HG02884 (cell line): ENCODE data around the gene PKP4.

ENCODE experiments used
- ATAC-seq: cut with Tn5 transposase; IDR thresholded peaks from one replicate; pipeline ENCODE4 v1.9.1; 2021; ENCODE audit warnings: mild to moderate bottlenecking, moderate library complexity; ENCODE audit not compliant: unreplicated experiment

Gene PKP4

DNA sequence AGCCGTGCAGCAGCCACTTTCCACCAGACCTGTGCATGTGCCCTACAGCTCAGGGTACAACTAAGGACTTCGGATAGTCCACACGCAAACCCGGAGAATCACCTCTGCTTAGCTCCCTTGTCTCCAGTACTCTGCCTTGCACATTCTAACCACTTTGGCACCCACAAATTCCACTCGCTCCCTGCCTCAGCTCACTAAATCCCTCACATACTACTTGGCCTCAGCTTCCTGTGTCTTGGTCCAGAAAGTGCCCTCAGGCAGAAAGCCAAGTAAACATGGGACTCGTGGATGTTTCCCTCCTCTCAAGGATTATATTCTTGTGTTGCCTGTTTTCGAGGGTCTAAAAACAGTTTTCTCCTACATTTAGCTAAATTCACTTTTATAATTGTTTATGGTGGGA is 180.6 kb downstream of the PKP4 start:
- no peak for ATAC-seq

DNA sequence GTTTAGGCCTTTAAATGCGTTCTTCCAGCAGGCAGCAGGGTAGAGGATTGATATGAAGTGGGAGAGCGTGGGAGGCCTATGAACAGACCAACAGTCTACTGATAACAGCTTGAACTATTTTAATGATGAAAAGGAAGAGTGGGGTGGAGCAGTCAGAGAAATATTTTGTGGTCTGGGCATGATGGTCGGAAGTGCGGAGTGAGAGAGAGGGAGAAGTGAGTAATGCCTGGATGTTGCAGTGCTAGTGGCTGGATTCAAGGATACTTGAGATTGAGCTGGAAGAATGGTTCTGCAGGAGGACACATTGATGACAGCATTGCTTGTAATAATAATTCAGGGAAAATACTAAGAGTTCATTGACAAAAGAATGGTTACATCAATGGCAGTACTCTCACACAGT is 187.4 kb downstream of the PKP4 start:
- no peak for ATAC-seq

DNA sequence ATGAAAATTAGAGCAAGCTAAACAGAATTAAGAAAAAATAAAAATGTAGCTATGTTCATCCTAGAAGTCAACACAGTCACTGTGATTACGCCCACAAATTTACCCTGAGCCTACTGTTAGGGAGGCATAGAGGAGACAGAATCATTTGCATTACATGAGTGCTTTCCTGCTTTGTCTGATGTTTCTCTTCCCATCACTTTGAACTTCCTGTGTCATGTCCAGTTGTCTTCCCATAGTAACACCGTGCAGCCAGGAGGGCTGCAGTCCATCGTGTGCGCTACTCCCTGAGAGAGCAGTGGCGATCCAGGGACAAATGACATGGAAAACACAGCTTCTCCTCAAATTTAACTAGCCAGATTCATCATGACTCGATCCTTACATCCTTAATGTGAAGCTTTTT is 188.5 kb downstream of the PKP4 start:
- ATAC-seq = no peak

DNA sequence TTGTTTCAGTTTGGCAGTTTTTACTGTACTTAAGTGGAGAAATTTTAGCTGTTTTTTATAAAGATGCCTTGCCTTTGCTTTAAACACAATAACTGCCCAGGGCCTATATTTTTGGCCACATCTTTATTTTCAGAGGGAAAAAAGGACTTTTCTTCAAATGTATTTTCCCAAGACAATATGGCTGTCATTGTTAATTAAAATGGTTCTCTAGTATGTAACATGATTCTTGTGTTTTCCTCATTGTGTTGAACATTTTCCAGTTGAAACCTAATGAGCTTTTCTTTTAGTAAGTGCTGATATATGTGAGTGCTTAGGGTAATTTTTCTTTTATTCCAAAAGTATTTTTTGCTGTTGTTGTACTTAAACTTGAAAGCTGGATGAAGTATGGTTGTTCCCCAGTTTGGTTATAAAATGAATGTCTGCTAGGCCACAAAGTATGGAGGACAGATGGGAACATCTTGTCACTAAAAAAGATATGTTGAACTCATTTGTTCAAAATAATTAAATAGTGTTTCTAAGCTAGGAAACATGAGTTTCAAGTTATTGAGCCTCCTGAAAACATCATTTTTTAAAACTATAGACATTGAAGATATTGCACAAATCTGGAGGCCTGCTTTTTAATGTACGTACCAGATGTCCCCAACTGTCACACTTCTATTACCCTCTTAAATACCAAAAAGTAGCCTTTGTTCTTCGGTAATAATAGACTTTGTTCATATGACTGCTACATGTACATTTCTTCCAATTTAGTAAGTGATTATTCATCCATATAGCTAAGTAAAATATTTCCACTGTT is 190.9 kb downstream of the PKP4 start:
- no peak for ATAC-seq

DNA sequence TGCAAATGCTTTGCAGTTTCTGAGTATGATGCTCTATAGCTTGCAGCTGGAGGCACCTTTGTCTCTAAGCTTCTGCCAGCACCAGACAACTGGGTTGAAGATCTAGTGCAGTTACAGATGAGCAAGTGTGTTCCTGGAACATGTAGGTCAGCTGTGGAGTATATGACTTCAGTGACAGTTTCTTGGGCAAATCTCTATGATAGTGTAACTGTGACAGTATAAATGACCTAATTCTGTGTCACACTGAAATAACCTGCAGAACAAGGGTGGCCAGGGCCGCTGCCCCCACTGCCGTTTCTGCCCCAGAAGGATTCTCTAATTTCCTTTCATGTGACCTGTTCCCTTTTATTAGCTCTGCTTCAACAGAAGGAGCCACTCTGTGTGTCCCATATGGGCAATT is 193.1 kb downstream of the PKP4 start:
- no peak for ATAC-seq

DNA sequence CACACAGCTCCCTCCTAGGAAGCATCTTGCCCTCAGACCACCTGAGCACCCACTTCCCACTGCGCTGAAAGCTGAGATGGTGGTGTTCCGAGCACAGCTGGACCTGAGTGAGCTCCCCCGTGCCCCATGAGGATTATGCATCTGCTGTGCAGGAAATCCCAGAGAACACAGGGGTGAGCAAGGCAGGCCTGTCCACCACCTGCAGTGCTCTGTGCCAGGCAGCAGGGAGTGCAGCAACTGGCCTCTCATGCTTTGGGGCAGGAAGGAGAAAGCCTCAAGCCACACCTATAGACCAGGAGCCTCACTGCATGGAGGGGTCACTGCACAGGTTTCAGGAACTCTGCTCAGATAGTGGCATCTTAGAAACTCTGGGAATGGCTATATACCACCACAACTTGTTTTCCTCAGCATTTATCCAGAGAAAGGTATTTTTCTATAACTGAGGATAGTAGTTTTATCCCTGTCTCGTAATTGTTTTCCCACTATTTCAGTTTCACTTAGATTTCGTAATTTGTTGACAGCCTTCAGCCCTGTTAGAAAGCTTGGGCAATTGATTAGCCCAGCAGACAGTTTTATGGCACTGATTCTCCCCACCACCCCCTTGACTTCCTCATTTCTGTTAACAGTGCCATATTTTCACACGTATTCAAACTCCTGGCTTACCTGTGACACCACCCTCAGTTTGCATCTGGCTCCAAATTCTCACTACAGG is 194.1 kb downstream of the PKP4 start:
- no peak for ATAC-seq

DNA sequence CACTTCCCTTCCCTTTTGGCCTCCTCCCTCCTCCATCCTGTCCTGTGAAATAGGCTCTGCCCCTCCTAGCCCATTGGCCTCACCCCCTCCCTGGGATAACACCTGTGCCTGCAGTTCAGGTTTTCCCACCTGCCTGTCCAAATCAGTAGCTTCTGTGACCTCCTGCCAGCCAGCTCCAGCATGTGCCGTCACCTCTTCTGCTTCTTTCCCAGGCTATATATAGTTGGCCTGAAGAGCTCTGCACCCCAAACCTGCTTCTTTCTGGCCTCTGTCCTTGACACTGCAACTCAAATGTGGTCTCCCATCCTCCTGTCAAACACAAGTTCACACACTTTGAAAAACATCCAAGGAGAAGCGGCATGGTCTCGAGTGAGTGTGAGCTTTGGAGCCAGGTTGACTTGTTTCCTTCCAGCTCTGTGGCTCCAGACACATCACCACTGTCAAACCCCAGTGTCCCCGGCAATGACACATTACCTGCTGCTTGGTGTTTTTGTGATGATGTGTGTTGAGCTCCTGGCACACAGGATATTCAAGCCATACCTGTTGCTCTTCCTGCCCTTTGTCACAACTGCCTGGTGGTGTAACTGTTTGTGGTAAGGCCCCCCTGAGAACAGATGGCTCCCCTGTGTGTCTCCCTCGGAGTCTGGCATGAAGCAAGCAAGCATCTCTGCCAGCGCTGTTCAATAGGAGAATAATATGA is 194.8 kb downstream of the PKP4 start:
- no peak for ATAC-seq

DNA sequence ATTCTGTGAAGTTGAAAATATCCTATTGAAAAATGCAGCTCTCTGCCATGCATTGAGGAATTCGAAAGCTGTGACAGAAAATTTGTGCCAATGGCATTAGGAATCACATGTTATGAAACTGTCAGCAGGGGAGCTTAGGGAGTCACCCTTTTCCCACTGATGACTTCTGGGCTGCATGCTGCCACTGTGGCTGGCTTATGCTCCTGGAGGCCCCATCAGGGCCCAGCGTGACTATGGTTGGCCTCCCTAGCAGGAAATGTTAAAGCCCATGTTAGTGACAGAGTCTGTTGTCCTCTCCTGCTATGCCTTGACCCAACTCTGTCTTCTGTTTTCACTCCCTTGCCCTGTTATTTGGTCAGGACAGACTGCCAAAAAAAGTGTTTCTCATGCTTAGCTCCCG is 198.9 kb downstream of the PKP4 start:
- no peak for ATAC-seq

DNA sequence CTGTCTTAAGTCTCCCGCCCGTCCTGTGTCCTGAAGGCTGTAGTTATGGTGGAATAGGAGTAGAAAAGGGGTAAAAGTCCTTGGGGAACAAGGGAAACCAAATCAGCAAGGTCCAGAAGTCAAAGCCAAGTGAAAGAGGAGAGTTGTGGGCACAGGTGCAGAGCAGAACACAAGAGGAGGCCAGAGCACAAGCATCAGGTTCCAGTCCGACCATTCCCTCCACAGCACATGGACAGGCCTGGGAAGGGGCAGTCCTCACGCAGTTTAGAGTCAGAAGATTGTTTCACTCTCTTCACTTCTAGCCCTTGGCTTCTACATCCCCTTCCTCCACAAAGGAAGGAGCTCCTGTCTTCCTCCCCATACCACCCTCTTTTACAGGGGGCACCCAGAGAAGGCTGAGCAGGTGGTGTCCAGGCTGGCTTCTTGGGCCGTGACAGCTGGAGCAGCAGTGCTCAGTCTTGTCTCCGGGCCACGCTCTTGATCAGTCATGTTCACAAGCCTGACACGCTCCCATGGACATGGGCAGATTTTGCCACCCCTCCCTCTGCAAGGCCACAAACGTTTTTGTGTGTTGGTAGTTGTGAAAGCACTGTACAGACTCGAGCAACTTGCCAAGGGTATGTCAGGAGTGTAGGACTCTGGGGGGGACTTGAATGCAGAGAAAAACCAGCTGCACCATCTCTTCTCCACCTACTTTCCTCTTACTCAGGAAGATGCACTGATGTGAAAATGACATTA is 199.9 kb downstream of the PKP4 start:
- ATAC-seq = no peak

DNA sequence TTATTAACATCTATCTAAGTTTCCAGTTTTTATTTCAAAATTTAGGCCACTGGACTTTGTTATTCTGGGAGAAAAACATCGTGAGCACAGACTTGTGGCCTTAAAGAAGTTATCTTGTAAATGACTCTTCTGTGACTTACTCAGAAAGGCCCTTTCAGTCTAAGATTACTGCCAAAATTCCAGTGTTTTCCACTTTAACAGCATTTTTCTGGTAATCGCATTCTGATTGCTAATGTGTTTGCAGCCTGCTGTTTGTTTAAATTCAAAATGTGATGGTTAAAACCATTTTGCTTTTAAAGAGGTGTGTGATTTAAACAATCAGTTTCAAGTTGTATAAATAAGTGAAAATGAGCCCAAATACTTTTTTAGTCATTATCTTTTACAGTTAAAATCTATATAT is 201.6 kb downstream of the PKP4 start:
- no peak for ATAC-seq

DNA sequence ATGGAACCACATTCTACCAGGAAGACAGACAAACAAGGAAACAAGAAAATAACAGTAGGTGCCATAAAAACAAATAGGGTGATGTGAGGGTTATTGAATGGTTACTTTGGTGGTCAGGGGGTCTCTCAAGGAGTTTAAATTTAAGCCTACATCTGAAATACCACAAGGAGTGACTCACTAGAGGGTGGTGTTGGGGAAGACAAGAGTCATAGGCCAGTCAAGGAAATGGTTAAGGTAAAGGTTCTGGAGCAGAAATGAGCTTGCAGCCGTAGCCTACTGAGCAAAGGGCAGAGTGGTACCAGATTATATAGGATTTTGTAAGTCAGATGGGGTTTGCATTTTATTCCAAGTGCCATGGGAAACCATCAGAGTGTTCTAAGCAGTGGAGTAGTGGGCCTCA is 202.7 kb downstream of the PKP4 start:
- no peak for ATAC-seq

DNA sequence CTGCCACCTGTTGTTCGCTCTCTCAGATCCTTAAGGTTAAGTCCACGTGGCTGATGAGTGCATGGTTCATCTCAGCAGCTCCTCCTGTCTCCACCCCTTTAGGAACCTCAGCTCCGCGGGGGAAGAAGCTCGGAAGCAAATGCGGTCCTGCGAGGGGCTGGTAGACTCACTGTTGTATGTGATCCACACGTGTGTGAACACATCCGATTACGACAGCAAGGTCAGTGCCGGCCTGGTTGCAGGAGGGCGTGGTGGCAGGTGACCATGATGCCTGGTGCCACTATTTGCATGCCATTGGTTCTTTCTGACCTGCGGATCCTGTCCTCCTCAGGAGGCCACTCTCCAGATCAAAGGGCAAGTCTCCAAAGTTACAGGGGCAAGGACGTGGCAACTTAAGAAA is 204.5 kb downstream of the PKP4 start:
- no peak for ATAC-seq

DNA sequence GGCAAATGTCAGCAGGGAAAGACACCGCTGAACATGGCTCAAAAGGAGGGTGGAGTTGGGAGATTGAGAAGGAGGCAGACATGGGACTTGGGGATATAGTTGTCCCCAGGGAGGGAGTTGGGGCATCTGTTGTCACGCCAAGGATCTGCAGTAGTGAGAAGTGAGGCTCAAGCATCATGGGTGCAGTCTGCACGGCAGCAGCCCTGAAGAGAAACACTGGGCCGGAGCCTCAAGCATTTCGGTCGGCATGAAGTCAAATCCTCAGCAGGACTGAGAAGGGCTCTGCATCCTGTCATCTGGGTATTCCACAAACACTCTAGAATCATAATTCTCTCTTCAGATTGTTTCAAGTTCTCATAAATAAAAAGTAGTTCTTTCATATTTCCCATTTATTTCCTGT is 205.7 kb downstream of the PKP4 start:
- no peak for ATAC-seq

DNA sequence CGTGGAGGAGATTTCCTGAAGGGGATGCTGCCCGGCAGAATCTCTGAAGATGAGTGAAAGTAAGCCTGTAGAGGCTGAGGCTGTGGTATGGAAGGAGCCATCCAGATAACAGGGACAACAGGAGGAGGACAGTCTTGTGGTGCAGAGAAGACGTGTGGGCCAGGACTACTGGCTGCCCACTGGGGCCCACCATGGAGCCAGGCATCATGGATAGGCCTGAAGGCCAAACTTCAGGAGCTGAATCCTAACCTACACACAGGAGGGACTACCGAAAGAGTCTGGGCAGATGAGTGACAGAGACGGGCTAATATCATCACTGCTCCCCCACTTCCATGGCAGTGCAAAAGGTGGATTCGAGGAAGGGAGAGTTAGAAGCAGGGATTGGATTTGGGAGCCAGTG is 207.0 kb downstream of the PKP4 start:
- ATAC-seq = no peak

DNA sequence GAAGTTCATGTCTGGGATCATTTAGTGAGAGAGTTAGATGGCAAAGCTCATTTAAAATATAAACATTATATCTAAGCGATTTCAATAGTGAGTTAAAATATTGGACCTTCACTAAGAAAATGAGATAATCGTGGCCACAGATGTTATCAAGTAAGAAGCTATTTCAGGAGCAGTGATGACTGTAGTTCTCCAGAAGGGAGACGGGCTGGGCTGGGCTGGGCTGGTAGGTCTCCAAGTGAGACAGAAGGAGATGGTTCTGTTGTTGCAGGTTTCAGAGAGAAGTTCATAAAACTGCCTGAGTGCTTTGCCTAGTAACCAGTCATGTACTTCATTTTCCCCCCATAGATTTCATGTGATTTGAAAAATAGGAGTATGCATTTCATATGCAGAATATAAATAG is 208.2 kb downstream of the PKP4 start:
- ATAC-seq = no peak

DNA sequence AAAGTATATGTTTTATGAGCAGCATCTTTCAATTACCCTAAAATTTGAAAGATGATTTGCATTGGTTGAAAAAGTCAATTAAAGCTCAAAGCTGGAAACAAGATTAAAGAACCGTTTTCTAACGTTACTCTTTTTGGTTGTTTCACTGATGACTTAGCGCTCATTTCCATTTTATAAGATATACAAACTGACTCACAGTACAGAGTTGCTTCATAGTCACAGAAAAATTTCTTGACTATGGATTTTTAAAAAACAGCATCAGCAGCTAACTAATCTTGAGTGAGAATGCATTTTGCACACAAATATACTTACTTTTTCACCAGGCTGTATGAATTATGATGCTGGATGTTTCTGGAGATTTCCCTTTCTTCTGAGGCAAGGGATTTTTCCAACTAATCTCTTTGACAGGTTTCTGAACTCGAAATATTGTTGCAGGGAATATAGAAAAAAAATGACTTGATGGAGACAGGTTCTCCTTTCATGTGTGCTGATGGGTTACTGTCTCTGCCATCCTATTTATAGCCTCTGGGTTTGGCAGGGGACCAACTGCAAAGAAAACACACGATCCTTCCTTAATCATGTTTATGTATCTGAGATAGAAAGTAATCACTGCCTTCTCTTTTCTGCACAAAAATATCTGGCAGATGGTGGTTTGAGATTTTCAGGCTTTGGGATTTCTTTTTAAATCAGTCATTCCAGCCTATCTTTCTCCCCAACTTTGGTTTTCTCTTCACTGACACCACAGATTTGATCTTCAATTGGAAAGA is 209.0 kb downstream of the PKP4 start:
- no peak for ATAC-seq

DNA sequence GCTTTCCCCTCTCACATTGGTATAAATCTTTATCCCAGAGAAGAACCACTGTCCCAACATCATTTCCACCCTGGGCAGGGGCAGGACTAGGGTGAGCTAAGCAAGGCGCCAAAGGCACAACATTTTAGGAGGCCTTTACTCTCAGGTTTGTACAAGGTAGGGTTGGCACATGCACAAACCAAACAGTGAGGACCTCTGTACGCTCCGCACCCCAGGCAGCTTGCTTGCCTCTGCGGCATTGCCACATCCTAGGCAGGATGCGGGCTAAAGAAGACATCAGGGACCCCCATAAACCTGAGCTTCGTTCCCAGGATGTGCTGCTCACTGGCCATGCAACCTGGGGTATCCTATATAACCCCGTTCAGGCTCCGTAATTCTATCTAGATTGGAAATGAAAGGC is 210.2 kb downstream of the PKP4 start:
- no peak for ATAC-seq

DNA sequence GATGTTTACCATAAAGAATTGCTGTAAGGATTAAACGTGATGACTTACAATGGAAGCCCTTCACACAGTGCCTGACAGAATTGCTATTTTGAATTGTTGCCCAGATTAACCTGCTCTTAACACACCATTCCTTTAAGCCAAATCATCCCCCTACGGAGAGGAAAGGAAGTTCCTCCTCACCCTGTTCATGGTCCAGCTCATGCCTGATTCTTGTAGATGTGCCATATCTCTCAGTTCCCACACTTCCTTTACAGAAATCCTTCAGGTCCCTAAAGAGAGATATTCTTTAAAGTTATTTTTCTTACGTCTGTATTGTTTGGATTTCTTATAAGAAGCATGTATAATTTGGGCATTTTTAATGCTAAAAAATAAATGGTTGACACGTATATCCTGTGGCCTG is 210.8 kb downstream of the PKP4 start:
- ATAC-seq = no peak

DNA sequence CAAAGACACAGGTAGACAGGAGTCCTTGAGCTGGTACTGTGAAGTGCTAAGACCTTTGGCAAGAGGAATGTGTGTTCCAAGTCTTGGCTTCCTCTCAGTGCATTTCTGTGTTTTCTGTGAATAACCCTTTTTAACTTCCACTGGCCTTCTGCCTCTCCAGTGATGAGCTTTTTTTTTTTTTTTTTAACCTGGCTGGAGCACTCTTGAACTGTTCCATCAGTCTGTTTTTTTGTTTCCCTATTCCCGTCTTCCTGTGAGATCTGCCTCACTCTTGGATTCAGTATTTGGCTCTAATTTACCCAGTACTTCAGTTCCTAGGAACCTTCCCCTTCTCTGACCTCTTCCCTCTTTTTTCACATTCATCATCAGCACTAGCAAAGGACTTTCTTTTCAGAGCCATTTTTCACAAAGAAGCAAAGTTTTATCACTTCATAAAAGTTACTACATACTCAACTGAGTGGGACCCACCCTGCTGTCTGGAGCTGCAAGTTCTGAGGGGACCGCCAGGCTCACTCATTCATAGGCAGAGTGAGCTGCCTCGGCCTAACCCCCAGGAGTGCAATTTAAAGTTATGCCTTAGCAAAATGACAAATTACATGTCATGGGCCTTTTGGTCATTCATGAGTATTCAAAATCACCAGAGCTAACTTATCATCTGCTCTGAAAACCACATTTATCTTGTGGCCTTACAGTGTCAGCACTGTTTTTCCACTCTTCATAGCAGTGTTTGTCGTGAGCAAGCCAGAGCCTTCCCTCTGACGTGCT is 211.4 kb downstream of the PKP4 start:
- ATAC-seq = no peak

DNA sequence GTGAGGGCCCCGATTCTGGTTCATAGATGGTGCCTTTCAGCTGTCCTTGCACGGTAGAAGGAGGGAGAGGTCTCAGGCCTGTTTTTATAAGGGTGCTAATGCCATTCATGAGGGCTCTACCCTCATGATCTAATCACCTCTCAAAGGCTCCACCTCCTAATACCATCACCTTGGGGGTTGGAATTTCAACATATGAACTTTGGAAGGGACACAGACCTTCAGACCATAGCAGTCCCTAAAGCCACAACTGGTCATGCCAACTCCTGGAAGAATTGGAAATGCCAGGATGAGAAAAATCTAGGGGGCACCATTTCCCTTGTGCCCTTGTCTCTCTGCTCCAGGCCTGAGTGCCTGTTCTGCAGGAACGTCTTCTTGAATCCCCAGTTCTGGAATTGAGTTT is 213.5 kb downstream of the PKP4 start:
- ATAC-seq = no peak
